ENCODE measurements around the gene PEPD. TPM values are rescaled to one million over a fixed set of nuclear protein-coding genes. Genes with fewer than 3 reads are reported as not detected.

PEPD gene
- total RNA-seq, 2 experiments from 2014 or later: 26.9 to 37.4 TPM

GRCh38 chr19:33343301-33343700, 178.3 kb downstream of the PEPD start:
- CTCF ChIA-PET: interaction anchor here (0.8 kb wide), 1 partner anchor 368 kb away, joined by 3 read pairs; no protein-coding TSS in a partner anchor

GRCh38 chr19:33340991-33341390, 180.6 kb downstream of the PEPD start:
- DNase-seq (no peak), ATAC-seq (no peak)
- Mint-ChIP-seq H3K27me3 (peaks cover 37% of the 10 kb centered on the region), H3K4me3 (no peak overlapping the region), H3K9me3 (ENCODE audit: low read depth) (no peaks in the 10 kb centered on the region), H3K4me1 (no peaks in the 10 kb centered on the region), H3K36me3 (ENCODE audit: low read depth) (no peaks in the 10 kb centered on the region), H3K27ac (no peak overlapping the region)
- POLR2A ChIA-PET: no interaction called here
- intact Hi-C loops (cut with DNase I, micrococcal nuclease): no loop called here
- CTCF ChIA-PET: interaction anchor here (1.1 kb wide), 1 partner anchor 15 kb away, joined by 3 read pairs; no protein-coding TSS in a partner anchor

More at GRCh38 chr19:33343301-33343700, 178.3 kb downstream of the PEPD start:
- H3K4me1 Mint-ChIP-seq: no peaks in the 10 kb centered on the region
- intact Hi-C loops (cut with DNase I, micrococcal nuclease): no loop called here
- H3K4me3 Mint-ChIP-seq: no peak overlapping the region
- DNase-seq (no peak), ATAC-seq (no peak)
- no peaks in the 10 kb centered on the region for H3K36me3 Mint-ChIP-seq (ENCODE audit: low read depth)
- POLR2A ChIA-PET: no interaction called here
- no peaks in the 10 kb centered on the region for H3K9me3 Mint-ChIP-seq (ENCODE audit: low read depth)
- peaks cover 36% of the 10 kb centered on the region for H3K27me3 Mint-ChIP-seq
- H3K27ac Mint-ChIP-seq: no peak overlapping the region

DNA sequence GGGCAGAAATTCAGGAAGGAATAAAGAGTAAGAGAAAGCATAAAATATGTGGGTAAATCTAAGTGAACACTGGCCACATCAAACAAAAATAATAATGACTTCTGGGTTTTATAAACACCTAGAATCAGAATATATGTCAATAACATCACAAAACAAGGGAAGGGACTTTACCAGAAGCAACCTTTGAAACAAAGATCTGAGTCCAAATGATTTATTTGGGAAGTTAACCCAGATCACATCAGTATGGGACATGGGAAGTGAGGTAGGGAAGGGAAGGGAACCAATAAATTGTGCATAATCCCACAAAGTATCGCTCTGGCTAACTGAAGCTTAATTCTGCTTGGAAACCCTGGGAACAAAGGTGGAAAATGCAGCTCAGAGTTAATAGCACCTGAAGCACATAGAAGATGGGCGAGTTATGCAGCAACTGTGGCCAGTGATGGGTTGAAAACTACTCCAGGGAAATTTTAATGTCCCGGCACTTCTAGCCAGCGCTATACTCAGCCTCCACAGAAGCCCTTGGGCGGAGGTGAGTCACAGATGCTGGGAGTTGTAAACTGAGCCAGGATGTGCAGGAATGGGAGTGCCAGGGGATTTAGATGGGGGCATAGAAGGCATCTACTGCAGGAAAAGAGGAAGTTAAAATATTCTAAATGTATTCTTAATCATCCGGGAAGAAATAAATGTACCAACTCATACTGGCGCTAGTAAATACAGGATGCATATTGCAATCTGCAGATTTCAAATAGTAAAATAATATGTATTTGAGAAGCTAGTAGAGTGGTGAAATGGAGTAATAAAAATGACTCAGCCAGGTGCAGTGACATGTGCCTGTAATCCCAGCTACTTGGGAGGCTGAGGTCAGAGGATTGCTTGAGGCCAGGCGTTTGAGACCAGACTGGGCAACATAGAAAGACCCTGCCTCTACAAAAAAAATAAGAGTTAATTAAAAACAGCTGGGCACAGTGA, 182.3 kb downstream of the PEPD start:
- intact Hi-C loops (cut with DNase I, micrococcal nuclease): no loop called here
- no peaks in the 10 kb centered on the region for H3K4me1 Mint-ChIP-seq
- H3K27me3 Mint-ChIP-seq: peaks cover 27% of the 10 kb centered on the region
- DNase-seq (no peak), ATAC-seq (no peak)
- no peak overlapping the region for H3K27ac Mint-ChIP-seq
- no peaks in the 10 kb centered on the region for H3K36me3 Mint-ChIP-seq (ENCODE audit: low read depth)
- no peak overlapping the region for H3K4me3 Mint-ChIP-seq
- ChIA-PET POLR2A (no interaction called here), CTCF (no interaction called here)
- no peaks in the 10 kb centered on the region for H3K9me3 Mint-ChIP-seq (ENCODE audit: low read depth)

Other genes starting within 250 kb of the PEPD start
- gene CEBPA, start 219.3 kb downstream of the PEPD start, total RNA-seq: under 1 TPM in 1 of 2 experiments, not detected in 1; 0.11 TPM
- 10 to 100 TPM; 25.9 to 29.6 TPM for gene CEBPG, start 148.1 kb downstream of the PEPD start, total RNA-seq
- gene CHST8, start 100.2 kb upstream of the PEPD start, total RNA-seq: not detected

Data from activated CD4-positive, alpha-beta T cell treated with anti-CD3 and anti-CD28 coated beads for 36 hours (primary cell).